PFSK-1 (cell line): Measurements from ENCODE around the gene LRRC8D.

ENCODE experiments used
- FOXP2 ChIP-seq: optimal IDR thresholded peaks from 2 replicates; pipeline ENCODE3; 2011; ENCODE audit warnings: borderline replicate concordance, control low read depth, inconsistent platforms; ENCODE audit not compliant: insufficient read depth; ENCODE audit errors: extremely low read length, extremely low read depth
- POLR2AphosphoS5 ChIP-seq: IDR thresholded peaks from 2 replicates; pipeline ENCODE4 v1.6.1; 2012; ENCODE audit warnings: low read depth, mild to moderate bottlenecking, control low read depth, low read length, moderate library complexity
- REST ChIP-seq, 2 experiments: IDR thresholded peaks; 2 replicates each; pipeline versions ENCODE4 v1.6.1 to v1.8.0; 2011 to 2012; ENCODE audit warnings: low read depth in 2 of 2, low read length in 2 of 2, control low read depth in 1 of 2, inconsistent platforms in 1 of 2, mild to moderate bottlenecking in 1 of 2, moderate library complexity in 1 of 2; ENCODE audit not compliant: insufficient read depth in 1 of 2
- SIN3A ChIP-seq: IDR thresholded peaks from 2 replicates; pipeline ENCODE4 v1.6.1; 2012; ENCODE audit warnings: mild to moderate bottlenecking, low read length, moderate library complexity, borderline replicate concordance; ENCODE audit not compliant: insufficient read depth
- TAF1 ChIP-seq: IDR thresholded peaks from 2 replicates; pipeline ENCODE4 v1.6.1; 2012; ENCODE audit warnings: low read length, control low read depth, borderline replicate concordance; ENCODE audit not compliant: insufficient read depth

- TF ChIP-seq POLR2AphosphoS5 (no peak), REST (IDR thresholded peaks at IDR 0.05; ENCODE audit: insufficient read depth in 1 of 2, low read depth in 2 of 2, low read length in 2 of 2) (no peak), TAF1 (no peak), SIN3A (no peak), FOXP2 (no peak)
Observed at GRCh38 chr1:89950703-89951102, 129.9 kb downstream of the LRRC8D start.
